HepG2 (cell line): Measurements from ENCODE around the gene LIME1. TPM values are rescaled to one million over a fixed set of nuclear protein-coding genes. Genes with fewer than 3 reads are reported as not detected.

Source experiments
- FOSL2 ChIP-seq: sonication (generic); formaldehyde crosslinking; IDR thresholded peaks from 2 replicates; pipeline ENCODE4 v1.4.0; 2020; ENCODE audit warnings: missing genetic modification reagents
- HMG20A ChIP-seq: IDR thresholded peaks from 2 replicates; pipeline ENCODE4 v1.6.1; 2016; ENCODE audit warnings: borderline replicate concordance
- ISL2 ChIP-seq: sonication (generic); formaldehyde crosslinking; IDR thresholded peaks from 2 replicates; pipeline ENCODE4 v1.5.0; 2020; ENCODE audit warnings: missing genetic modification reagents
- MATR3 ChIP-seq: sonication (generic); formaldehyde crosslinking; IDR thresholded peaks from 2 replicates; pipeline ENCODE4 v1.4.0; 2020; ENCODE audit warnings: missing genetic modification reagents
- SMAD1 ChIP-seq: sonication (generic); formaldehyde crosslinking; IDR thresholded peaks from 2 replicates; pipeline ENCODE4 v1.4.0; 2020; ENCODE audit warnings: missing genetic modification reagents, low read depth, mild to moderate bottlenecking, borderline replicate concordance
- ZNF3 ChIP-seq: IDR thresholded peaks from 2 replicates; pipeline ENCODE4 v1.7.0; 2017; ENCODE audit warnings: inconsistent platforms
- ZNF460 ChIP-seq: sonication (generic); formaldehyde crosslinking; IDR thresholded peaks from 2 replicates; pipeline ENCODE4 v1.5.1; 2020; ENCODE audit warnings: missing genetic modification reagents, mild to moderate bottlenecking, borderline replicate concordance
- ZNF720 ChIP-seq: sonication (generic); formaldehyde crosslinking; IDR thresholded peaks from 2 replicates; pipeline ENCODE4 v1.4.0; 2020; ENCODE audit warnings: missing genetic modification reagents
- ZNF749 ChIP-seq: sonication (generic); formaldehyde crosslinking; IDR thresholded peaks from 2 replicates; pipeline ENCODE4 v1.8.0; 2022; ENCODE audit warnings: mild to moderate bottlenecking, missing genetic modification reagents, moderate library complexity, borderline replicate concordance
- ZNF790 ChIP-seq: sonication (generic); formaldehyde crosslinking; IDR thresholded peaks from 2 replicates; pipeline ENCODE4 v1.8.0; 2022; ENCODE audit warnings: missing genetic modification reagents, mild to moderate bottlenecking, borderline replicate concordance
- ZNF878 ChIP-seq: sonication (generic); formaldehyde crosslinking; IDR thresholded peaks from 2 replicates; pipeline ENCODE4 v1.8.1; 2023; ENCODE audit warnings: mild to moderate bottlenecking, missing genetic modification reagents, moderate library complexity
- ZNF883 ChIP-seq: sonication (generic); formaldehyde crosslinking; IDR thresholded peaks from 2 replicates; pipeline ENCODE4 v1.5.1; 2020; ENCODE audit warnings: mild to moderate bottlenecking, missing genetic modification reagents; ENCODE audit errors: not compliant biosample characterization
- polyA plus RNA-seq, 8 experiments: library from polyadenylated mRNA; depleted of rRNA in 3 of 8; stranded (reverse) in 7 of 8; unstranded in 1 of 8; fragments of >200 nt; fragmentation: Illumina TruSeq in 4 of 8; extraction: Trizol in 4 of 8; gene quantifications; 2 replicates each; pipeline versions ENCODE4 v1.2.1 to v1.2.3, GENCODE V29; 2011 to 2016; ENCODE audit warnings: low read depth in 4 of 8, missing spikeins in 1 of 8, mixed read lengths in 1 of 8; ENCODE audit not compliant: insufficient read depth in 1 of 8
- total RNA-seq, 5 experiments: library from RNA; depleted of rRNA; stranded (reverse); fragments of >200 nt; fragmentation: Illumina TruSeq; extraction: Trizol; gene quantifications; 2 replicates each; pipeline ENCODE4 v1.2.3, GENCODE V29; 2016; ENCODE audit warnings: low read depth in 1 of 5
- TF ChIP-seq, protein P1 (sequence below): sonication (generic); formaldehyde crosslinking; IDR thresholded peaks from 2 replicates; pipeline ENCODE4 v1.4.0; 2020; ENCODE audit warnings: missing genetic modification reagents
- TF ChIP-seq, protein P2 (sequence below): sonication (generic); formaldehyde crosslinking; IDR thresholded peaks from 2 replicates; pipeline ENCODE4 v1.4.0; 2020; ENCODE audit warnings: mild to moderate bottlenecking, missing genetic modification reagents
- TF ChIP-seq, protein P3 (sequence below): sonication (generic); formaldehyde crosslinking; conservative IDR thresholded peaks from 2 replicates; pipeline ENCODE4 v1.8.0; 2022; ENCODE audit warnings: mild to moderate bottlenecking, moderate library complexity, missing genetic modification reagents
- TF ChIP-seq, protein P4 (sequence below): sonication (generic); formaldehyde crosslinking; IDR thresholded peaks from 2 replicates; pipeline ENCODE4 v1.5.0; 2020; ENCODE audit warnings: mild to moderate bottlenecking, missing genetic modification reagents
- TF ChIP-seq, protein P5 (sequence below): sonication (generic); IDR thresholded peaks from 2 replicates; pipeline ENCODE4 v1.6.1; 2016; ENCODE audit warnings: low read depth, borderline replicate concordance
- TF ChIP-seq, protein P6 (sequence below): sonication (generic); formaldehyde crosslinking; IDR thresholded peaks from 2 replicates; pipeline ENCODE4 v1.4.0; 2020; ENCODE audit warnings: missing genetic modification reagents, low read depth, mild to moderate bottlenecking, borderline replicate concordance

The LIME1 gene
- total and polyA plus RNA-seq, 2 of the 13 experiments (the other 11 are each of a cell fraction or from before 2014, with no cell fraction given), result 13.0 to 61.5 TPM

DNA sequence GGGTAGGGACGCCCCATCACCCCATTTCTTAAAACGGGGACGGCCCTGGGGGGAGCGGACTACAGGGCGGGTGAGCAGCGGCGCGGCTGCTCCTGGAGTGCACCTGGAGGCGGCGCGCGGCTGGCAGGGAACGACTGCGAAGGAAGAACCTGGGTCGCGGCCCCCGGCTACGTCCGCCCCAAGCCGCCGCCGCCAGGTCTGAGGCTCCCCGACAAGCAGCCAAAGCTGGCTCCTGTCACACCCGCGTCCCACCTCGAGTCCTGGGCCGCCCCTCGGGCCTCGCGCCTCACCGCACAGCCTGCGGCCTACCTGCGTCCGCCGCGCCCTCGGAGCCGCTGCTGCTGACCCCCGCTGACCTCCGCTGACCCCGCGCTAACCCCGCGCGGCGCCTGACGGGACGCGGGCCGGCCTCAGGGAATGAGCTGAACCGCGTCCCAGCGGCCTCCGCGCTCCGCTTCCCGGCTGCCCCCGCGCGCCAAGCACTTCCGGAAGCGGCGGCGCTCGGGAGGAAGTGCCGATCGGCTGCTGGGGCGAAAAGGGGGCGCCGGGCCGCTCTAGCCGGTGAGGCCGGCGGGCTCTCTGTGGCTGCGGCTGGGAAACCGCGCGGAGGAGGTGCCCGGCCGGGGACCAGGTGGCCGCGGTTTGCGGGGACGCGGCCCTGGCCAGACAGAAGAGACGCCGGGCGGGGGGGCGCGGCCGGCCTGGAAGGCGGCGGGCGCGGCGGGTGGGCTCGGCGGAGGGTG is 28.7 kb upstream of the LIME1 start, which contains the start of the genes ARFRP1 and ZGPAT (continued):
- TF ChIP-seq ZNF720 (peak; percentile 96; the same call in 1 of the 2 replicates), FOSL2 (CRISPR knock-in tag) (peak; percentile 62), ISL2 (CRISPR knock-in tag) (peak; percentile 75; the same call in 1 of the 2 replicates), ZNF790 (CRISPR knock-in tag) (peak; percentile 95; the same call in 1 of the 2 replicates), MATR3 (CRISPR knock-in tag) (peak; percentile 31; the same call in 1 of the 2 replicates), ZNF749 (peak; percentile 80; the same call in 1 of the 2 replicates), ZNF883 (CRISPR knock-in tag) (peak; percentile 94), ZNF460 (peak; percentile 61), SMAD1 (CRISPR knock-in tag) (peak; percentile 96; the same call in 1 of the 2 replicates), ZNF3 (CRISPR knock-in tag) (peak; percentile 46; the same call in 1 of the 2 replicates), HMG20A (CRISPR knock-in tag) (no peak; the same call in 1 of the 2 replicates), ZNF878 (CRISPR knock-in tag) (no peak)
- TF ChIP-seq, protein P1, sequence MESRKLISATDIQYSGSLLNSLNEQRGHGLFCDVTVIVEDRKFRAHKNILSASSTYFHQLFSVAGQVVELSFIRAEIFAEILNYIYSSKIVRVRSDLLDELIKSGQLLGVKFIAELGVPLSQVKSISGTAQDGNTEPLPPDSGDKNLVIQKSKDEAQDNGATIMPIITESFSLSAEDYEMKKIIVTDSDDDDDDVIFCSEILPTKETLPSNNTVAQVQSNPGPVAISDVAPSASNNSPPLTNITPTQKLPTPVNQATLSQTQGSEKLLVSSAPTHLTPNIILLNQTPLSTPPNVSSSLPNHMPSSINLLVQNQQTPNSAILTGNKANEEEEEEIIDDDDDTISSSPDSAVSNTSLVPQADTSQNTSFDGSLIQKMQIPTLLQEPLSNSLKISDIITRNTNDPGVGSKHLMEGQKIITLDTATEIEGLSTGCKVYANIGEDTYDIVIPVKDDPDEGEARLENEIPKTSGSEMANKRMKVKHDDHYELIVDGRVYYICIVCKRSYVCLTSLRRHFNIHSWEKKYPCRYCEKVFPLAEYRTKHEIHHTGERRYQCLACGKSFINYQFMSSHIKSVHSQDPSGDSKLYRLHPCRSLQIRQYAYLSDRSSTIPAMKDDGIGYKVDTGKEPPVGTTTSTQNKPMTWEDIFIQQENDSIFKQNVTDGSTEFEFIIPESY (CRISPR knock-in tag), result peak; percentile 68; the same call in 1 of the 2 replicates
- TF ChIP-seq, protein P2, sequence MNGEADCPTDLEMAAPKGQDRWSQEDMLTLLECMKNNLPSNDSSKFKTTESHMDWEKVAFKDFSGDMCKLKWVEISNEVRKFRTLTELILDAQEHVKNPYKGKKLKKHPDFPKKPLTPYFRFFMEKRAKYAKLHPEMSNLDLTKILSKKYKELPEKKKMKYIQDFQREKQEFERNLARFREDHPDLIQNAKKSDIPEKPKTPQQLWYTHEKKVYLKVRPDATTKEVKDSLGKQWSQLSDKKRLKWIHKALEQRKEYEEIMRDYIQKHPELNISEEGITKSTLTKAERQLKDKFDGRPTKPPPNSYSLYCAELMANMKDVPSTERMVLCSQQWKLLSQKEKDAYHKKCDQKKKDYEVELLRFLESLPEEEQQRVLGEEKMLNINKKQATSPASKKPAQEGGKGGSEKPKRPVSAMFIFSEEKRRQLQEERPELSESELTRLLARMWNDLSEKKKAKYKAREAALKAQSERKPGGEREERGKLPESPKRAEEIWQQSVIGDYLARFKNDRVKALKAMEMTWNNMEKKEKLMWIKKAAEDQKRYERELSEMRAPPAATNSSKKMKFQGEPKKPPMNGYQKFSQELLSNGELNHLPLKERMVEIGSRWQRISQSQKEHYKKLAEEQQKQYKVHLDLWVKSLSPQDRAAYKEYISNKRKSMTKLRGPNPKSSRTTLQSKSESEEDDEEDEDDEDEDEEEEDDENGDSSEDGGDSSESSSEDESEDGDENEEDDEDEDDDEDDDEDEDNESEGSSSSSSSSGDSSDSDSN (CRISPR knock-in tag), result peak; percentile 70; the same call in 1 of the 2 replicates
- TF ChIP-seq, protein P3, sequence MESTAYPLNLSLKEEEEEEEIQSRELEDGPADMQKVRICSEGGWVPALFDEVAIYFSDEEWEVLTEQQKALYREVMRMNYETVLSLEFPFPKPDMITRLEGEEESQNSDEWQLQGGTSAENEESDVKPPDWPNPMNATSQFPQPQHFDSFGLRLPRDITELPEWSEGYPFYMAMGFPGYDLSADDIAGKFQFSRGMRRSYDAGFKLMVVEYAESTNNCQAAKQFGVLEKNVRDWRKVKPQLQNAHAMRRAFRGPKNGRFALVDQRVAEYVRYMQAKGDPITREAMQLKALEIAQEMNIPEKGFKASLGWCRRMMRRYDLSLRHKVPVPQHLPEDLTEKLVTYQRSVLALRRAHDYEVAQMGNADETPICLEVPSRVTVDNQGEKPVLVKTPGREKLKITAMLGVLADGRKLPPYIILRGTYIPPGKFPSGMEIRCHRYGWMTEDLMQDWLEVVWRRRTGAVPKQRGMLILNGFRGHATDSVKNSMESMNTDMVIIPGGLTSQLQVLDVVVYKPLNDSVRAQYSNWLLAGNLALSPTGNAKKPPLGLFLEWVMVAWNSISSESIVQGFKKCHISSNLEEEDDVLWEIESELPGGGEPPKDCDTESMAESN, result peak; percentile 99
- TF ChIP-seq, protein P4, sequence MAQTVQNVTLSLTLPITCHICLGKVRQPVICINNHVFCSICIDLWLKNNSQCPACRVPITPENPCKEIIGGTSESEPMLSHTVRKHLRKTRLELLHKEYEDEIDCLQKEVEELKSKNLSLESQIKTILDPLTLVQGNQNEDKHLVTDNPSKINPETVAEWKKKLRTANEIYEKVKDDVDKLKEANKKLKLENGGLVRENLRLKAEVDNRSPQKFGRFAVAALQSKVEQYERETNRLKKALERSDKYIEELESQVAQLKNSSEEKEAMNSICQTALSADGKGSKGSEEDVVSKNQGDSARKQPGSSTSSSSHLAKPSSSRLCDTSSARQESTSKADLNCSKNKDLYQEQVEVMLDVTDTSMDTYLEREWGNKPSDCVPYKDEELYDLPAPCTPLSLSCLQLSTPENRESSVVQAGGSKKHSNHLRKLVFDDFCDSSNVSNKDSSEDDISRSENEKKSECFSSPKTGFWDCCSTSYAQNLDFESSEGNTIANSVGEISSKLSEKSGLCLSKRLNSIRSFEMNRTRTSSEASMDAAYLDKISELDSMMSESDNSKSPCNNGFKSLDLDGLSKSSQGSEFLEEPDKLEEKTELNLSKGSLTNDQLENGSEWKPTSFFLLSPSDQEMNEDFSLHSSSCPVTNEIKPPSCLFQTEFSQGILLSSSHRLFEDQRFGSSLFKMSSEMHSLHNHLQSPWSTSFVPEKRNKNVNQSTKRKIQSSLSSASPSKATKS, result no peak
- TF ChIP-seq, protein P5, sequence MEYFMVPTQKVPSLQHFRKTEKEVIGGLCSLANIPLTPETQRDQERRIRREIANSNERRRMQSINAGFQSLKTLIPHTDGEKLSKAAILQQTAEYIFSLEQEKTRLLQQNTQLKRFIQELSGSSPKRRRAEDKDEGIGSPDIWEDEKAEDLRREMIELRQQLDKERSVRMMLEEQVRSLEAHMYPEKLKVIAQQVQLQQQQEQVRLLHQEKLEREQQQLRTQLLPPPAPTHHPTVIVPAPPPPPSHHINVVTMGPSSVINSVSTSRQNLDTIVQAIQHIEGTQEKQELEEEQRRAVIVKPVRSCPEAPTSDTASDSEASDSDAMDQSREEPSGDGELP, result peak; percentile 91; the same call in 1 of the 2 replicates
- TF ChIP-seq, protein P6, sequence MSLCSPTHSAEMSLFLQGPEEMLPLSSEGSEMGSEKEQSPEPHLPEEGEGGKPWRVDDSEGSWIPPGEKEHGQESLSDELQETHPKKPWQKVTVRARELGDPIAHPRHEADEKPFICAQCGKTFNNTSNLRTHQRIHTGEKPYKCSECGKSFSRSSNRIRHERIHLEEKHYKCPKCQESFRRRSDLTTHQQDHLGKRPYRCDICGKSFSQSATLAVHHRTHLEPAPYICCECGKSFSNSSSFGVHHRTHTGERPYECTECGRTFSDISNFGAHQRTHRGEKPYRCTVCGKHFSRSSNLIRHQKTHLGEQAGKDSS, result peak; percentile 89
